Measurements from ENCODE around the gene KSR1.
A peak's percentile ranks its signal among the peaks of the same experiment; 100 is the strongest.
"Not testable (repeated sequence)": the region's sequence is repeated elsewhere in the genome, so short reads cannot be mapped to it uniquely, and the experiment has no call there.

The KSR1 gene

GRCh38 chr17:27455236-27455913, 873 bp upstream of the KSR1 start:
- no peak for DNase-seq

GRCh38 chr17:27456681-27457359, 572 bp downstream of the KSR1 start:
- no peak for DNase-seq

- no peak for DNase-seq
These were observed 1.1 kb downstream of the KSR1 start for GRCh38 chr17:27457360-27457715.

- peak; percentile 81 for DNase-seq
These were observed 1.7 kb downstream of the KSR1 start for GRCh38 chr17:27457731-27458523.

- DNase-seq = no peak
These were observed 2.3 kb downstream of the KSR1 start for GRCh38 chr17:27458524-27458908.

- no peak for DNase-seq
These were observed 3.2 kb downstream of the KSR1 start for GRCh38 chr17:27459433-27459832.

GRCh38 chr17:27460196-27460725, 4.0 kb downstream of the KSR1 start:
- no peak for DNase-seq

- DNase-seq = peak; percentile 70
These were observed 5.1 kb downstream of the KSR1 start for GRCh38 chr17:27461192-27461859.

- DNase-seq = no peak
These were observed 5.9 kb downstream of the KSR1 start for GRCh38 chr17:27462149-27462548.

GRCh38 chr17:27462714-27463113, 6.5 kb downstream of the KSR1 start:
- no peak for DNase-seq

- no peak for DNase-seq
These were observed 7.0 kb downstream of the KSR1 start for GRCh38 chr17:27463235-27463677.

GRCh38 chr17:27464019-27464418, 7.8 kb downstream of the KSR1 start:
- DNase-seq = not testable (repeated sequence)

- DNase-seq = no peak
These were observed 8.2 kb downstream of the KSR1 start for GRCh38 chr17:27464431-27464830.

- DNase-seq = not testable (repeated sequence)
These were observed 9.6 kb downstream of the KSR1 start for GRCh38 chr17:27465875-27466274.

- DNase-seq = peak; percentile 51
These were observed 10.1 kb downstream of the KSR1 start for GRCh38 chr17:27466376-27466742.

- peak; percentile 60 for DNase-seq
These were observed 10.6 kb downstream of the KSR1 start for GRCh38 chr17:27466743-27467375.

- no peak for DNase-seq
These were observed 13.0 kb downstream of the KSR1 start for GRCh38 chr17:27469256-27469655.

- no peak for DNase-seq
These were observed 15.3 kb downstream of the KSR1 start for GRCh38 chr17:27471321-27472269.

GRCh38 chr17:27473190-27473747, 17.0 kb downstream of the KSR1 start:
- no peak for DNase-seq

GRCh38 chr17:27473748-27474609, 17.7 kb downstream of the KSR1 start:
- peak; percentile 98 for DNase-seq

Data from hematopoietic multipotent progenitor cell treated with erythropoietin and hydrocortisone succinate and interleukin-3 and kit ligand, for 4 days (in vitro differentiated cells).